Measurements from ENCODE around the gene MRGPRF. TPM values are rescaled to one million over a fixed set of nuclear protein-coding genes. Genes with fewer than 3 reads are reported as not detected.
"Not testable (repeated sequence)": the region's sequence is repeated elsewhere in the genome, so short reads cannot be mapped to it uniquely, and the experiment has no call there.

Gene MRGPRF
- total RNA-seq, 6 experiments from 2014 or later: 1.6 to 3.4 (median 2.0) TPM

- Histone ChIP-seq H3K27ac (no peak overlapping the region), H3K9me3 (no peaks in the 10 kb centered on the region), H3K4me3 (no peak overlapping the region), H3K36me3 (no peaks in the 10 kb centered on the region), H3K27me3 (no peaks in the 10 kb centered on the region), H3K4me1 (no peaks in the 10 kb centered on the region)
- DNase-seq: peak in 1 of 3 donors; percentile 25
- no peak for ATAC-seq
- WGBS (ENCODE audit: insufficient coverage, low coverage, low lambda C conversion rate, missing lambda C conversion rate): 100% methylated on average over 1 of the region's 4 CpGs
- no peak for TF ChIP-seq CTCF (IDR thresholded peaks at IDR 0.05)
- TF ChIP-seq POLR2A (IDR thresholded peaks at IDR 0.05): no peak
- intact Hi-C loops (cut with DNase I): no loop called here
Measured at GRCh38 chr11:68976563-68976962, 36.5 kb downstream of the MRGPRF start.

- no peaks in the 10 kb centered on the region for H3K9me3 ChIP-seq
- no peaks in the 10 kb centered on the region for H3K27me3 ChIP-seq
- peak in 1 of 3 donors; percentile 20 for DNase-seq
- intact Hi-C loops (cut with DNase I): no loop called here
- H3K4me3 ChIP-seq: no peak overlapping the region
- no peaks in the 10 kb centered on the region for H3K4me1 ChIP-seq
- ATAC-seq: no peak
- WGBS (ENCODE audit: insufficient coverage, low coverage, low lambda C conversion rate, missing lambda C conversion rate): 57% methylated on average over 3 of the region's 4 CpGs
- no peak for TF ChIP-seq POLR2A (IDR thresholded peaks at IDR 0.05)
- TF ChIP-seq CTCF (IDR thresholded peaks at IDR 0.05): no peak
- H3K27ac ChIP-seq: no peak overlapping the region
- no peaks in the 10 kb centered on the region for H3K36me3 ChIP-seq
Measured at GRCh38 chr11:68976095-68976494, 37.0 kb downstream of the MRGPRF start.

GRCh38 chr11:68974421-68975194, 38.4 kb downstream of the MRGPRF start:
- H3K36me3 ChIP-seq: no peaks in the 10 kb centered on the region
- H3K9me3 ChIP-seq: no peaks in the 10 kb centered on the region
- H3K27me3 ChIP-seq: no peaks in the 10 kb centered on the region
- H3K4me1 ChIP-seq: no peaks in the 10 kb centered on the region
- ATAC-seq (peak; percentile 32 to 64 (median 55)), DNase-seq (peak in 1 of 3 donors; percentile 38)
- no peak overlapping the region for H3K27ac ChIP-seq
- 100% methylated on average over 2 of the region's 23 CpGs for WGBS (ENCODE audit: insufficient coverage, low coverage, low lambda C conversion rate, missing lambda C conversion rate)
- no peak overlapping the region for H3K4me3 ChIP-seq
- intact Hi-C loops (cut with DNase I): no loop called here
- TF ChIP-seq CTCF (IDR thresholded peaks at IDR 0.05): no peak
- no peak for TF ChIP-seq POLR2A (IDR thresholded peaks at IDR 0.05)

GRCh38 chr11:68973706-68974105, 39.3 kb downstream of the MRGPRF start:
- DNase-seq: peak in 1 of 3 donors; percentile 11
- not testable (repeated sequence) for H3K27ac ChIP-seq, ATAC-seq

GRCh38 chr11:68973219-68973618, 39.8 kb downstream of the MRGPRF start:
- DNase-seq (peak in 1 of 3 donors; percentile 18), ATAC-seq (no peak)
- 76% methylated on average over 4 of the region's 4 CpGs for WGBS (ENCODE audit: insufficient coverage, low coverage, low lambda C conversion rate, missing lambda C conversion rate)
- no peaks in the 10 kb centered on the region for H3K27me3 ChIP-seq
- H3K4me3 ChIP-seq: no peak overlapping the region
- TF ChIP-seq POLR2A (IDR thresholded peaks at IDR 0.05): no peak
- no peak for TF ChIP-seq CTCF (IDR thresholded peaks at IDR 0.05)
- no peaks in the 10 kb centered on the region for H3K4me1 ChIP-seq
- intact Hi-C loops (cut with DNase I): no loop called here
- no peaks in the 10 kb centered on the region for H3K36me3 ChIP-seq
- H3K27ac ChIP-seq: no peak overlapping the region
- no peaks in the 10 kb centered on the region for H3K9me3 ChIP-seq

More at GRCh38 chr11:68973706-68974105, 39.3 kb downstream of the MRGPRF start:
- H3K4me3 ChIP-seq; H3K9me3 ChIP-seq; H3K27me3 ChIP-seq; H3K4me1 ChIP-seq; intact Hi-C loops (cut with DNase I); H3K36me3 ChIP-seq: not testable (repeated sequence)
- 87% methylated on average over 3 of the region's 12 CpGs for WGBS (ENCODE audit: insufficient coverage, low coverage, low lambda C conversion rate, missing lambda C conversion rate)
